GM12878 (cell line): ENCODE data around the gene FAR2. TPM values are rescaled to one million over a fixed set of nuclear protein-coding genes. Genes with fewer than 3 reads are reported as not detected.

Experiments used
- CHD1 ChIP-seq: IDR thresholded peaks from 2 replicates; pipeline ENCODE4 v1.6.1; 2012; ENCODE audit warnings: low read depth, low read length, improper control_type of control experiment
- DPF2 ChIP-seq: fragments of 450-650 bp; IDR thresholded peaks from 2 replicates; pipeline ENCODE4 v1.6.1; 2017; ENCODE audit warnings: mild to moderate bottlenecking
- IKZF2 ChIP-seq, 2 experiments: fragments of 450-650 bp; IDR thresholded peaks; 2 replicates each; pipeline ENCODE4 v1.6.1; 2017; ENCODE audit warnings: mild to moderate bottlenecking in 2 of 2, moderate library complexity in 2 of 2
- JUND ChIP-seq: IDR thresholded peaks from 2 replicates; pipeline ENCODE4 v1.6.1; 2012; ENCODE audit warnings: low read depth, mild to moderate bottlenecking, low read length, improper control_type of control experiment, moderate library complexity
- POLR2AphosphoS5 ChIP-seq: IDR thresholded peaks from 2 replicates; pipeline ENCODE4 v1.6.1; 2011; ENCODE audit warnings: mild to moderate bottlenecking, low read length, inconsistent platforms
- SREBF2 ChIP-seq: IDR thresholded peaks from 2 replicates; pipeline ENCODE4 v1.6.1; 2012; ENCODE audit warnings: mild to moderate bottlenecking, low read length
- ZNF274 ChIP-seq: IDR thresholded peaks from one replicate; pipeline ENCODE4 v1.8.0; 2011; ENCODE audit not compliant: insufficient read length, insufficient read depth
- polyA plus RNA-seq, 11 experiments: library from polyadenylated mRNA; depleted of rRNA in 4 of 11; unstranded in 6 of 11; stranded (reverse) in 5 of 11; fragments of >200 nt; fragmentation: Nextera tagmentation in 4 of 11; fragmentation: Illumina TruSeq in 1 of 11; extraction: Ambion mirVana in 4 of 11; extraction: Trizol in 1 of 11; gene quantifications; 1 replicate in 1 of 11; 2 replicates in 10 of 11; pipeline versions ENCODE4 v1.2.1 to v1.2.3, GENCODE V29; 2011 to 2016; ENCODE audit warnings: inconsistent platforms in 2 of 11, missing spikeins in 2 of 11, low read depth in 1 of 11
- total RNA-seq, 4 experiments: library from RNA; depleted of rRNA in 3 of 4; stranded (reverse); fragments of >200 nt in 3 of 4; fragmentation: Illumina TruSeq in 1 of 4; extraction: Trizol in 1 of 4; gene quantifications; 2 replicates each; pipeline versions ENCODE4 v1.2.1 to v1.2.3, GENCODE V29; 2013 to 2021
- TF ChIP-seq, protein P1 (sequence below): fragments of 450-650 bp; IDR thresholded peaks from 2 replicates; pipeline ENCODE4 v1.6.1; 2016; ENCODE audit warnings: mild to moderate bottlenecking, moderate library complexity, borderline replicate concordance
- TF ChIP-seq, protein P2 (sequence below): IDR thresholded peaks from 2 replicates; pipeline ENCODE4 v1.6.1; 2012; ENCODE audit warnings: low read depth, low read length, improper control_type of control experiment

Gene FAR2
- total and polyA plus RNA-seq, 10 of the 15 experiments (the other 5 are each of a cell fraction or from before 2014, with no cell fraction given): 0.50 to 1.1 (median 0.65) TPM

DNA sequence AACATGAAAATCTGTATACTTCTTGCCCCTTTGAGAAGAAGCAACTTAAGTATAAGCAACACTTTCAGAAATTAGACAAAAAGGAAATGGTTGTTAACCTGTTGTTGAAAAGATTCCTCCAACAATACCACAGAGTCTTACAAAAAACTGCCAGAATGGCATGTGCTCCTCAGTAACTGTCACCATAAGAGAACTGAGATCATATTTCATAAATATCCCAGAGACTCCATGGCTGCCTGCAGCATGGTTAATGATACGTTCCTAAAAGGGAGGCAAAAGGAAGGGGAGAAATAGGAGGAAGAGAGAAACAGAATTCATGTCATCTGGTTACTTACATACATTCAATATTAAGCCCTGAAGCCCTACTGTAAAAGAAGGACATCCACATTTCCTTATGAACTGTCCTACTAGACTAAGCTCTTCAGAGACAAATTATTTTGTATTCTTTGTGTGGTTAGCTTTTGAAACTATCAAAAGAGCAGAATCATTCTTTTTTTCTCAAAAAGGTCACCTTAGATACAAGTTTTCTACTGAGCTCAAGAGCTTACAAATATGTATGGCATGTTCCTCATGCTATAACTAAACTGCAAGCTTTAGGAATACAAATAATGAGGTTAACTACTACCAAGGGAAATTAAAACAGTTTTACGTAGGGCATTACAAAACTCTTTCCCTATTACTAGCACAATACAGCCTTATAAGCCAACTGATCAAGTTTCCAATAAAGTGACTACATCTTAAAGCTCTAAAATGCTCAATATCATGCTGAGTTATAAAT, 194.1 kb downstream of the FAR2 start (continued):
- TF ChIP-seq, protein P1, sequence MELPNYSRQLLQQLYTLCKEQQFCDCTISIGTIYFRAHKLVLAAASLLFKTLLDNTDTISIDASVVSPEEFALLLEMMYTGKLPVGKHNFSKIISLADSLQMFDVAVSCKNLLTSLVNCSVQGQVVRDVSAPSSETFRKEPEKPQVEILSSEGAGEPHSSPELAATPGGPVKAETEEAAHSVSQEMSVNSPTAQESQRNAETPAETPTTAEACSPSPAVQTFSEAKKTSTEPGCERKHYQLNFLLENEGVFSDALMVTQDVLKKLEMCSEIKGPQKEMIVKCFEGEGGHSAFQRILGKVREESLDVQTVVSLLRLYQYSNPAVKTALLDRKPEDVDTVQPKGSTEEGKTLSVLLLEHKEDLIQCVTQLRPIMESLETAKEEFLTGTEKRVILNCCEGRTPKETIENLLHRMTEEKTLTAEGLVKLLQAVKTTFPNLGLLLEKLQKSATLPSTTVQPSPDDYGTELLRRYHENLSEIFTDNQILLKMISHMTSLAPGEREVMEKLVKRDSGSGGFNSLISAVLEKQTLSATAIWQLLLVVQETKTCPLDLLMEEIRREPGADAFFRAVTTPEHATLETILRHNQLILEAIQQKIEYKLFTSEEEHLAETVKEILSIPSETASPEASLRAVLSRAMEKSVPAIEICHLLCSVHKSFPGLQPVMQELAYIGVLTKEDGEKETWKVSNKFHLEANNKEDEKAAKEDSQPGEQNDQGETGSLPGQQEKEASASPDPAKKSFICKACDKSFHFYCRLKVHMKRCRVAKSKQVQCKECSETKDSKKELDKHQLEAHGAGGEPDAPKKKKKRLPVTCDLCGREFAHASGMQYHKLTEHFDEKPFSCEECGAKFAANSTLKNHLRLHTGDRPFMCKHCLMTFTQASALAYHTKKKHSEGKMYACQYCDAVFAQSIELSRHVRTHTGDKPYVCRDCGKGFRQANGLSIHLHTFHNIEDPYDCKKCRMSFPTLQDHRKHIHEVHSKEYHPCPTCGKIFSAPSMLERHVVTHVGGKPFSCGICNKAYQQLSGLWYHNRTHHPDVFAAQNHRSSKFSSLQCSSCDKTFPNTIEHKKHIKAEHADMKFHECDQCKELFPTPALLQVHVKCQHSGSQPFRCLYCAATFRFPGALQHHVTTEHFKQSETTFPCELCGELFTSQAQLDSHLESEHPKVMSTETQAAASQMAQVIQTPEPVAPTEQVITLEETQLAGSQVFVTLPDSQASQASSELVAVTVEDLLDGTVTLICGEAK: no peak
- TF ChIP-seq IKZF2 (IDR thresholded peaks at IDR 0.05) (no peak), CHD1 (no peak), ZNF274 (no peak), SREBF2 (no peak), DPF2 (no peak), JUND (no peak), POLR2AphosphoS5 (no peak)
- TF ChIP-seq, protein P2, sequence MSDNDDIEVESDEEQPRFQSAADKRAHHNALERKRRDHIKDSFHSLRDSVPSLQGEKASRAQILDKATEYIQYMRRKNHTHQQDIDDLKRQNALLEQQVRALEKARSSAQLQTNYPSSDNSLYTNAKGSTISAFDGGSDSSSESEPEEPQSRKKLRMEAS: no peak
